Stimulated activated CD4-positive, alpha-beta T cell treated with anti-CD3 and anti-CD28 coated beads, TNF-alpha, amount 100 ng/mL, for 24 hours (primary cell): ENCODE measurements around the gene ARMH1.

Experiments used
- DNase-seq, 3 experiments: peaks; one replicate each; pipeline ENCODE4 v3.0.0-alpha.2; 2020; ENCODE audit warnings: low read depth in 3 of 3

The ARMH1 gene

GRCh38 chr1:44674113-44675000 is at the start of gene ARMH1, which contains the start of gene TMEM53:
TSS of gene ARMH1 (plus strand) at chr1:44674714. CDS start at chr1:44689698, 14,984 bp downstream.
TSS of gene TMEM53 (minus strand) at chr1:44674481. CDS start at chr1:44674391, 90 bp downstream.
- peak; percentile 91 to 98 (median 92) for DNase-seq

GRCh38 chr1:44625348-44625747 is 49.2 kb upstream of the ARMH1 start:
- DNase-seq: no peak

- no peak for DNase-seq
Observed at GRCh38 chr1:44628962-44629756, 45.4 kb upstream of the ARMH1 start.

GRCh38 chr1:44630116-44630515 is 44.4 kb upstream of the ARMH1 start:
- no peak for DNase-seq

DNA sequence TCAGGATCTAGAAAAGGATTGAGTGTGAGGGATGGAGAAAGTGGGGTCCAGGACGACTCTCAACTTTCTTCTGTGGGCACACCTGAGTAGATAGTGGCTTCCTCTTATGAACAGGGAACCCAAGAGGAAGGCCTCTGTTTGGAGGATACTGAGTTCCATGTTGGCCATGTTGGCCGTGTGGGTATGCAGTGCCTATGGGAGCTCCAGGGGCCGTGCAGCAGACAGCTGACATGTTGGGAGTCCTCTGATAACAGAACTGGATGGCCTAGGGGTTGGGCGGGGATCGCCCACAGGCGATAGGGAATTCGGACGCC is 43.2 kb upstream of the ARMH1 start:
- no peak for DNase-seq

- peak; percentile 81 to 90 (median 86) for DNase-seq
Observed at GRCh38 chr1:44631647-44632539, 42.6 kb upstream of the ARMH1 start.

- DNase-seq: no peak
Observed at GRCh38 chr1:44632598-44632997, 41.9 kb upstream of the ARMH1 start.

DNA sequence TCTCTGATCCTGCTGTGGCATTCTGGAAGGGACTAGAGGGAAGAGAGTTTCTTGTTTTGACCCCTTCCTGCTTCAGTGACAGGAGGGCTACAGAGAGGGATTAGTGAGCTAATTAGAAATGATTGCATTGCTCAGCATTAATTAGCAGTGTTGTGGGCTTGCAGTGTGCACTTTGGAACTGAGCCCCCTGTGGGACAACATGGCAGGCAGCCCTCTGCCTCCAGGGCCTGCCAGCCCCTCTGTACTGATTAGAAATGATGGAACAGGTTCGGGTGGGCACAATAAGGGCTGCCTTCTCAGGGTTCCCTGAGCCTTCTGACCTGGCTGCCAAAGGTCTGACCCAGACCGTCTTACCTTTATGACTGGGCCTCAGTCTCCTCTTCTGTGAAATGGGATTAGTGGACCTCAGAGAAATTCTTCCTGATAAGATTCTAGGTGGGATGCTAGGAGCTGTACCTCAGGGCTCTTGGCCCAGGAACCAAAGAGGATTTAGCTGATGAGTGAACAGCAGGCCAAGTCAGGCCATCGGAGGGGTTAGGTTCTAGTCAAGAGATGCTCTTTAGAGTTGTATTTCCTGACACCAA is 39.8 kb upstream of the ARMH1 start:
- DNase-seq: no peak

- DNase-seq: no peak
Observed at GRCh38 chr1:44635439-44635838, 39.1 kb upstream of the ARMH1 start.

- no peak for DNase-seq
Observed at GRCh38 chr1:44636083-44636687, 38.3 kb upstream of the ARMH1 start.

DNA sequence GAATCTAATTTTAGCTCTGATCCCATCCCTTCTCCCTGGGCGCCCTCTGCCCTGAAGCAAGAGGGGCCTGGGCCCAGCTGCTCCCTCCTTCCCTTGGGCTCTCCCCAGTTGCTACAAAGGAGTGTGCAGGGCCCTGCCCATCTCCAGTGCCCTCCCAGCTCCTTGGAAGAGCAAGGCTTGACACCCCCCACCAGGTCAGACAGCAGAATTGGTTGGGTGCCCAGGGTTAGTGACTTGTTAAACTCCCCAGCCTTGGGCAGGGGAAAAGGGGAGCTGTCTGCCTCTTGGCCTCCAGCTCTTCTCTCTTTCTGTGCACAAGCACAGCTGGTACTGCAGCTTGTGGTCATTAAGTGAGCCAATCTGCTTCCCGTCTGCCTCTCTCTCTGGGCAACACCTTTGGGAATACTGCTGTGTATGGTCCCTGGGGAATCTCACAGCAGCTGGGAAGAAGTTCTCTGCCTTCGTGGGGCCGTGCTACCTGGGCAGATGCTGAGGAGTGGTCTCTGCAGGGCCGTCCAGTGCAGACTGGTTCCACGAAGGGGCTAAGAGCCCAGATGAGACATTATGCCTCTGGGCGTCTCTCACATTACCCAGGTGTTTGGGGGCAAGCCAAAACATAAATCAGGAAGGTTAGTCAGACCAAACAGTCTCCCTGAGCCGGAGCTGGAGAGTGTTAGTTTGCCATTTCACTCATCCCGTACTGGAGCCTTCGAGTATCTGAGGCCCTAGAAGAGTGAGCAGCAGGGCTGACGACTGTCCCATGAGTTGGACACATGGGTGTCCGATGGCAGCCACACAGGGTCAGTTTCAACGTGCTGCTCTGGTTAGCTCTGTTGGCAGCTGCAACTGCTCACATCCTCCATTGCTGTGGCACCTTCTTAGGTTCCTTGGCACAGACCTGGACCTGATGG is 37.6 kb upstream of the ARMH1 start:
- no peak for DNase-seq

GRCh38 chr1:44637702-44638411 is 36.7 kb upstream of the ARMH1 start:
- no peak for DNase-seq

DNA sequence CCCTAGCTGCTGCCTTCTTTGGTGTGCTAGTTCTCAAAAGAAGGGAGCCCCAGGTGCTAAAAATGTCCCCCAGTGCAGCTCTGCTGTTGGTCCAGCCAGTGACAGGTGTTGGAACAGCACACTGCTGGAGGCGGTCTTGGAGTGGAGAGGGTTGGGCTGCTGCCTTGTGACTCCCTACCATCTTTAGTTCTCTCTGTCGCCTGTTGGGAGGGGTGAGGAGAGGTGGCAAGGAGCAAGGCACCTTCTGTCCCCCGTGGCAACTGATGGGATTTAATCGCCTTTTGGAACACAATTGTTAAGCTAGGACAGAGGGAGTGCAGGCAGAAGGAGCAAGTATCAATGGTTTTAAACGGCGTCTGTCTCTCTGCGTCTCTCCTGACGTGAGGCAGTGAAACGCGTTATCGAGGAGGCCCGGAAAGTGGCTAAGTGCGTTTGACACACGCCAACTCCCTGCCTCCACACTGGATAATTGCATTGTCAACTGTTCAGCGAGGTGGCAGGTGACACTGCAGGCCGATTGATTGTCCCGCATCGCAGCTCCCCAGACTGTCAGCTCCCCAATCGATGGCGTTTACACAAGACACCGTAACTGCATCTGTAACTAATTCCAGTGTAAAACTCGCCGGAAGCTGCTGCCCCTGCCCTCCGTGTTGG is 34.2 kb upstream of the ARMH1 start:
- DNase-seq: no peak

DNA sequence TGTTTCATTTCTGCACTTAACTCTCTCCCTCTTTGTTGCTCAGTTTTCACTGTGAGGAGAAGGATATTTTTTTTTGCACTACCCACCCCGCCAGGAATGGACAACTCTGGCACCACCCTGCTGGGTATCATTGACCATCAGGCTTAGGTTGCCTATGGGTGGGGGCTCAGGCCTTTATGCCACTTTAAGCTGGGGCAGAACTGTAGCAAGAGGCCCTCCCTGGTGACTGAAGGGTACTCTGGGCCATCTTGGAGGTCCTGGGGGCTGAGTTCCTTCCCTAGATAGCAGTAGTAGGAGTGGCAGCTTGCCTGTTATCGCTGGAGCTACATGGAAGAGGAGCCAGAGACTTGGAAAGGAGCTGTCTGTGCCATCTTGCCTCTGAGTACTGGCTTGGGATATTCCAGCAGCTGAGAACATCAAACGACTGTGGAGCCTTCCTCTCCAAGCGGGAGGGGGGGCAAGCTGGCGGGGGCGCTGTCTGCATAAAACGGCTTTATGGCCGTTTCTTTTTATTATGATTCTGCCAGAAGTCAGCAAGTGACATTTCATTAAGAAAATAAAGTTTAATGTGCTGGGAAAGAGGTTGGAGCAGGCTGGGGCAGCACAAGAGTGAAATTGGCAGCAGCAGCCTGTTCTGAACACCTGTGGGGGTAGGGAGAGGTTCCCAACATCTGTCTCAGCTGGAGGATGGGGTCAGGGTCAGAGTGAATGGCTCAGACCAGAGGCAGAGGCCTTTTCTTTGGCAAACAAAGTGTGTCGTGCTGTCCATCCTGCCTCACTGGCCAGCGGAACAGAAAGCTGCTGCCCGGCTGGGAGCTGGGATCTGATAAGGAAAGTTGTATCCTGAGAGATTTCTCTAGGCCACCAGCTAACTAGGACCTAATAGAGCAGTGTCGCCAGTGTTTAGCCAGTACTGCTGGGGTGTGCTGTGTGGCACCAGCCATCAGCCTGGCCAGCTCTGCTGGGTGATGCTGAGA is 33.1 kb upstream of the ARMH1 start:
- DNase-seq: no peak

DNA sequence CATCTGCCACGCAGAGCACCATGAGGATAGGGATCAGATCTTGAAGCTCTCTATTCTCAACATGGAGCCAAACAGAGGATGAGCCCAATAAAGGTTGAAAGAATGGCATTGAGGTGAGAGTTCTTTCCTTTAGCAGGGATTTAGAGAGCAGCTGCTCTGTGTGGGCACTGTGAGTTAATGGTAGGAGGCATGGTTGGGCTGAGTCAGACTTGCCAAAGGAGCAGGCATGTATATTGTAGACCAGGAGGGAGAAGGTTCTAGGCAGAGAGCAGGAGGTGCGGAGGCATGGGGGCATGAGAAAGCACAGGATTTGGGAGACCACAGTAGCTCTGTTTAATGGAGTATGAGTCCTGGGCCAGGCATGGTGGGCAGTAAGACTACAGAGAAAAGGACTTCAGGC is 32.3 kb upstream of the ARMH1 start:
- no peak for DNase-seq

- no peak for DNase-seq
Observed at GRCh38 chr1:44642925-44643324, 31.6 kb upstream of the ARMH1 start.

DNA sequence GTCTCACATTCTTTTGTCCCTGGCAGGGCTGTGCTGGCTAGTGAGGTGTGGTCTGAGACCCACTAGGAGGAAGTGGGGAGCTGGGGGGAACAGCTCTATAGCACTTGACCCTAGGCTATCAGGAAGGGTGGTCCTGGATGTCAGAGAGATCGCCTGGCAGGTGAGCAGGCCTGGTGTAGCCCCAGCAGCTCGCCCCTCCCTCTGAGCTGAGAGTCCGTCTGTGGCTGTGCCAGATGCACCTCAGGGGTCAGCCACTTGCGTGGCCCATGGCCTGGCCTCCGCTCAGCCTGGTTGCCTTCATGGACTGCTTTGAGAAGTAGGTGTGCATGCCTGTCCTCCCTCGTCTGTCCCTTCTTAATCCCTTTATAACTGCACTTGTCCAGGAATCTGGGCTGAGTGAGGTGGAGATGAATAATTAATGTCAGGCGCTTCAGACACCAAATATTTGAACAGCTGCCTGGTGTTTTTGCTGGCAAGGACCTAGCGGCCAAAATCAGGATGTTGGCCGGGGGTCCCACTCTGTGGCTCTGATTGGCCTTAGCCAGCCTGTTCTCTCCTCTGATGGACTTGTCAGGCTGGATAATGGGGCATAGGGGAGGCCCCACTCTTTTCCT is 30.7 kb upstream of the ARMH1 start:
- DNase-seq: no peak
